ENCODE data around the gene UXT.
"Not testable (repeated sequence)": the region's sequence is repeated elsewhere in the genome, so short reads cannot be mapped to it uniquely, and the experiment has no call there.

The UXT gene, protein sequence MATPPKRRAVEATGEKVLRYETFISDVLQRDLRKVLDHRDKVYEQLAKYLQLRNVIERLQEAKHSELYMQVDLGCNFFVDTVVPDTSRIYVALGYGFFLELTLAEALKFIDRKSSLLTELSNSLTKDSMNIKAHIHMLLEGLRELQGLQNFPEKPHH

GRCh38 chrX:47658684-47659420 lies at the start of gene UXT:
TSS of gene UXT (minus strand) at chrX:47659180. CDS start at chrX:47658927, 253 bp downstream.
- peak; percentile 87 for DNase-seq

- DNase-seq, result no peak
Measured at GRCh38 chrX:47707031-47707780, 48.2 kb upstream of the UXT start.

- DNase-seq, result no peak
Measured at GRCh38 chrX:47706575-47706974, 47.6 kb upstream of the UXT start.

DNA sequence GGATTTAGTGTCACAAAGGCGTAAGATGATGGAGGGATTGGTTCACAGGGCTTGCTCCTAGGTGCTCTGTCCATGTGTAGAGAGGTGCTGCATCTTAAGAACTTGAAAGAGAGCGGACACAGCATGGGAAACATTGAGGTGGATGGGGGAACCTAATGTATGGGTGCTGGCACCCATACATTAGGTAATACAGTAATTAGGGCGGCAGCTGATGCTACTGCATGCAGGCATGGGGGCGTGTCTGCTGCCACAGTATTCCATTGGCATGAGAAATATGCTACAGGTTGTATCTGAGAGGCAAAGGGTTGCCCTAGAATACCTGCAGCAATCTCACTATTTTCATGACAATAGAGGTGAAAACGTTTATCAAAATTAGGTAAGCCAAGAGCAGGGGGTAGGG lies 45.8 kb upstream of the UXT start:
- DNase-seq, result no peak

GRCh38 chrX:47697181-47697580 lies 38.2 kb upstream of the UXT start:
- DNase-seq, result no peak

- DNase-seq, result no peak
Measured at GRCh38 chrX:47690175-47690574, 31.2 kb upstream of the UXT start.

- DNase-seq, result no peak
Measured at GRCh38 chrX:47687263-47687662, 28.3 kb upstream of the UXT start.

DNA sequence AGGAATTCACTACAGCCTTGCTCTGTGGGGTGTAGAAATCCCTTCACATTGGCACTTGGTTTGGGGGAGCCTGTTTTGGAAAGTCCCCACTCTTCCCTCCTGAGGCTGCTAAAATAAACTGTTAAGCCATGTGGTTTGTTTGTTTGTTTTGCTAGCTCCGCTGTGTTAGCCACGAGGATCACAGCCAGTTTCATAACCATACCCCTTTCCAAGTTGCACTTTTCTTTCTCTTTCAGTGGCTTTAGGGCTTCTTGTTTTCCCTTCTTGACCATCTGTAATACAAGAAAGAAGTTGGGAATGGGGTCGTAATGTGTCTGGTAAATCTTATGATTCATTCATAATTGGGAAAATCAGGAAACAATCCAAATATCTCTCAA lies 24.8 kb upstream of the UXT start:
- no peak for DNase-seq

GRCh38 chrX:47683184-47683828 lies 24.3 kb upstream of the UXT start:
- DNase-seq, result no peak

DNA sequence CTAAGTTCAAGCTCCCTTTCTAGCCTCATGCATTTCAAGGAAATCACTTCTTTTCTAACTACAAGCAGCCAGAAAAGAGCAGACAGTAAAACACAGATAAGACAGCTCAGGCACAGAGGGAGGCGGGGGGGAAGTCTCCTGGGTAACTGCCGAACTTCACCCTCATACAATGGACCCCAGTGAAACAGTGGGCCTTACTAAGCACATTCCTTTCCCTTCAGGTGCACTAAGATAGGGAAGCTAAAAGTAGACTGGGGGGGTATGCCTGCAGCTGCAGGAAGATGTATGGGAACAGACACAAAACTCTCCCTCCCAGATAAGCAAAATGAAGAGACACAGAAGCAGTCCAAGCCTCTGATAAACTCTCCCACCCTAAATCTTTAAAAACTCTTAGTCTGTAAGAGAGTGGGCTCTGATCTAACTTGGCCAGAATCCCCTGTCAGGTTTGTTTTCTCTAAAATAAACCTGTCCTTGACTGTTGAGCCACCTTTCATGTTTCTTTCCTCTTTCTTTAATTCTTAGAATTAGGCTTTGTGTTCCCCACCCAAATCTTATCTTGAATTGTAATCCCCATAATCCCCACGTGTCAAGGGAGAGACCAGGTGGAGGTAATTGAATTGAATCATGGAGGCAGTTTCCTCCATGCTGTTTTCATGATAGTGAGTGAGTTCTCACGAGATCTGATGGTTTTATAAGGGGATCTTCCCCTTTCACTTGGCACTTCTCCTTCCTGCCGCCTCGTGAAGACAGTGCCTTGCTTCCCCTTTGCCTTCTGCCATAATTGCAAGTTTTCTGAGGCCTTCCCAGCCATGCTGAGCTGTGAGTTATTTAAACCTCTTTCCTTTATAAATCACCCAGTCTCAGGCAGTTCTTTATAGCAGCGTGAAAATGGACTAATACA lies 17.2 kb upstream of the UXT start:
- DNase-seq, result not testable (repeated sequence)

DNA sequence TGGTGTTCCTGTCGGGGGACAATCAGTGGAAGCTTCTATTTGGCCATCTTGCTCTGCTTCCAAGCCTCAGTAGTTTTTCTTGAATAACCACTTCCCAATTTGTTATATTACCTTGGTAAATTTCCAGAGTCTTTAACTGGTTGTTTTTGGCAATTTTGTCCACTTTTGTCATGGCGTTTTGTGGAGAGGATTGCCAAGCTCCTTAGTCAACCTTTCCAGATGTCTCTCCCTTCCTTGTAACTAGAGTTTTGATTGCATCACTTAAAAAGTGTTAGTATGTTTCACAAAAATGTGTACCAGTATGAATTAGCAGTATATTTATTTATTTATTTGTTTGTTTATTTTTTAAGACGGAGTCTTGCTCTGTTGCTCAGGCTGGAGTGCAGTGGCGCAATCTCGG lies 15.8 kb upstream of the UXT start:
- no peak for DNase-seq

GRCh38 chrX:47665797-47666196 lies 6.8 kb upstream of the UXT start:
- DNase-seq, result not testable (repeated sequence)

GRCh38 chrX:47664737-47665136 lies 5.8 kb upstream of the UXT start:
- no peak for DNase-seq

GRCh38 chrX:47662144-47662657 lies 3.2 kb upstream of the UXT start:
- no peak for DNase-seq

GRCh38 chrX:47661539-47661938 lies 2.6 kb upstream of the UXT start:
- DNase-seq, result no peak

DNA sequence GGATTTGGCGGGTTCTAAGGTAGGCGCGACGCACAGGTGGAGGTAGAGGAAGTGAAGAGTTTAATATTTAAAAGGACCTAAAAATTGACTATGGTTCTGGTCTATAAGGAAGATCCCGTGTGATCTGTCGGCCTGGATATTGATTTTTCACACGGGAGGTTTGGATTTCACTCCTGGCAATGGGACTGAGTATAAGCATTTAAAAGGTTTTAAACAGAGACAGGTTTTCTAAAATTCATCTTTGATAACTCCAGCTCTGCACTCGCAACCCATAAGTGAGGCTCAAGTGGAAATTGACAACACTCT lies 394 bp upstream of the UXT start:
- DNase-seq, result no peak

DNA sequence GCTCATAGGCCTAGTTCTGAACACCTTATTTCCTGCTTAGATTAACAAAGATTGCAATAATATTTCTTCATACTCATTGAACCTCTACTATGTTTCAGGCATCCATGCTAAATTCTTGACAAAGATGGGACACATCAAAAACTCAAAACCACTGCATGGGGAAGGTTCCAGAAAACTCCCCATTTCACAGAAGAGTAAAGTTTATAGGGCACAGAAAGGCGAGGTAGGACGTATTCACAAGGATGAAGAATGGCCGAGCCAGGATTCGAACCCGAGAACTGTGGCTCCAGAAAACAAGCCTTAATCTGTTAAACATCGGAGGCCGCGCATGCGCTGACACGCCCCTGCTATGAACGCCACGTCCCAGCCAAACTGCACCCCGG lies 688 bp downstream of the UXT start:
- DNase-seq, result no peak

DNA sequence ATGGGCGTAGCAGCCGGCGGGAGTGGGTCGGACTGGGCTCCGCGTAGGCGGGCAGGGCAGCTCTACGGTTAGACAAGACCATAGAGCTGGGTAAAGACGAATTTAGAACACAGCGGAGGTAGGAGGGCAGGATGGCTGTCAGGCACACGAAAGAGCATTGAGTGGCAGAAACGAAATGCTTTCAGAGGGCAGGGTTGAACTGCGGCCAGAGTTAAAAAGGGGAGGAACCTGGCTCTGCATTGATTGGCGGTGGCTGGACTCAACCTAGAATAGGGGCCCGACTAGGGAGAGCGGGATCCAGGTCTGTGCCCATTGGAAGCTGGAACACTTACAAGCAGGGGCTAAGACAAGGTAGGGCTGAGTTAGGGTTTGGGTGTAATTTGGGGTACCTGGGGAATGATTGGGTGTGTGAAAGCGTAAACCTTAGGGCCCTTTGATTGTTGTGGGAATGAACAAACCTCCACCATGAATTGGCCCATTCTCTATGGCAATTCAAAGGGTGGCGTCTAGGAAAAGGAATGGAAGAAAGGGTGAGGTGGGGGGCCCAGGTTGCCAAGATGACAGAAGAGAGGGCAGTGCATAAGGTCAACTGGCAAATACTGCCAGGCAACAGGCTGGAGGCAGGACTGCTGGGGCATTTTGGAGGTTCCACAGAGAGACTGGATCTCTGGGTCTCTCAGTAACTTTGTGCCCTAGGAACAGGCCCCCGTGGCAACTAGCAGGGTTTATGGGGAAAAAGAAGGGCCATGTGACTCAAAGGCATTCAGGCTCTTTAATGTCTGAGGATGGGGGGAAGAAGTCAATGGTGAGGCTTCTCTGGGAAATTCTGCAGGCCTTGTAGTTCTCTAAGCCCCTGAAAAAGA lies 7.7 kb downstream of the UXT start:
- no peak for DNase-seq

GRCh38 chrX:47650164-47651042 lies 8.6 kb downstream of the UXT start, which contains the start of gene ELK1:
TSS of gene ELK1 (minus strand) at chrX:47650563. CDS start at chrX:47641441, 9,122 bp downstream.
- peak; percentile 83 for DNase-seq

- DNase-seq, result no peak
Measured at GRCh38 chrX:47649781-47650163, 9.2 kb downstream of the UXT start.
